Bladder microvascular endothelial cell (primary cell): Measurements from ENCODE around the gene CCPG1. TPM values are rescaled to one million over a fixed set of nuclear protein-coding genes. Genes with fewer than 3 reads are reported as not detected.

Experiments used
- total RNA-seq: library from RNA; depleted of rRNA; stranded (reverse); fragments of >200 nt; gene quantifications from 2 replicates; pipeline ENCODE4 v1.2.3, GENCODE V29; 2014

The CCPG1 gene, protein sequence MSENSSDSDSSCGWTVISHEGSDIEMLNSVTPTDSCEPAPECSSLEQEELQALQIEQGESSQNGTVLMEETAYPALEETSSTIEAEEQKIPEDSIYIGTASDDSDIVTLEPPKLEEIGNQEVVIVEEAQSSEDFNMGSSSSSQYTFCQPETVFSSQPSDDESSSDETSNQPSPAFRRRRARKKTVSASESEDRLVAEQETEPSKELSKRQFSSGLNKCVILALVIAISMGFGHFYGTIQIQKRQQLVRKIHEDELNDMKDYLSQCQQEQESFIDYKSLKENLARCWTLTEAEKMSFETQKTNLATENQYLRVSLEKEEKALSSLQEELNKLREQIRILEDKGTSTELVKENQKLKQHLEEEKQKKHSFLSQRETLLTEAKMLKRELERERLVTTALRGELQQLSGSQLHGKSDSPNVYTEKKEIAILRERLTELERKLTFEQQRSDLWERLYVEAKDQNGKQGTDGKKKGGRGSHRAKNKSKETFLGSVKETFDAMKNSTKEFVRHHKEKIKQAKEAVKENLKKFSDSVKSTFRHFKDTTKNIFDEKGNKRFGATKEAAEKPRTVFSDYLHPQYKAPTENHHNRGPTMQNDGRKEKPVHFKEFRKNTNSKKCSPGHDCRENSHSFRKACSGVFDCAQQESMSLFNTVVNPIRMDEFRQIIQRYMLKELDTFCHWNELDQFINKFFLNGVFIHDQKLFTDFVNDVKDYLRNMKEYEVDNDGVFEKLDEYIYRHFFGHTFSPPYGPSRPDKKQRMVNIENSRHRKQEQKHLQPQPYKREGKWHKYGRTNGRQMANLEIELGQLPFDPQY
- total RNA-seq: 29.6 and 62.9 TPM in 2 replicates

DNA sequence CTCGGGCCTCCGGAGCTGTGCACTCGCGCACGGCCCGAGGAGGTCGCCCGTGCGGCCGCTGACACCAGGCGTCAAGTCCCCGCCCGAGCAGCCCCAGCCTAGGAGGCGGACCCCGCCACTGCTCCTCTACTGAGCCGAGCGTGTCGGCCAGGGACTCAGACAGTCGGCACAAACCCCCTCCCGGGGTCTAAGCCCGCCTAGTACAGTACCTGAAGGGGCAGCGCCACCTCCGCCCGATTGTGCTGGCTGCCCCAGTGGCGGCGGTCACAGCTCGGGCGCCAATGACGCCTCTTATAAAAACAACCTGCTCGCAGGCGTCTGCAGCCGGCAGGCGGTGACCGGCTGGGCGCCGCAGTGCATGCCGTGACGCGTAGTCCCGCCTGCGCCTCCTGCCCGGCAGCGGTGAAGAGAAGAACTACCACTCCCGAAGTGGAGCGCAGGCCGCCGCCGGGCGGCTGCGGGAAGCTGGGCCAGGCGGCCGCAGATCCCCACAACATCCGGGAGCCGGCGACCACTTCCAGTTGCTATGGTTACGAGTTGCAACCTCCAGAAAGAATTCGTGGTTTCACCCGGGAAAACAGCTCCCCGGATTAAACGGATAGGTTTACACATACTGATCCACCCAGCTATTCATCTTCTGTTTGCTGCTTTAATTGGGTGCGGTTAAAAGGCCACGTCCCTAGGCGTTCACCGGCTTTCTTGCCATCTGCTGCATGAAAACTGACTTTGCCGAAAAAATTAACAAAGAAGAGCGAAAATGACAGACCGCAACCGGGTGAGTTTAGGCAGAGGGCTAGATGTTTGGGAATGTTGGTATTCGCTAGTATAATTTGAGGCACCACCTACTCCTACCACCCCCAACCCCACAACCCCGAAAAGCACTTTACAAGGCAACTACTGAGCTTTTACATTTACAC, at the start of gene CCPG1, which contains the start of gene PIERCE2:
CCPG1 (minus strand) TSS at position 348 of the 917 bp plus-strand sequence. CDS start 18,935 bp downstream, outside the sequence.
PIERCE2 (plus strand) TSS at position 484 of the 917 bp plus-strand sequence; CDS start at position 758, 274 bp downstream.

DNA sequence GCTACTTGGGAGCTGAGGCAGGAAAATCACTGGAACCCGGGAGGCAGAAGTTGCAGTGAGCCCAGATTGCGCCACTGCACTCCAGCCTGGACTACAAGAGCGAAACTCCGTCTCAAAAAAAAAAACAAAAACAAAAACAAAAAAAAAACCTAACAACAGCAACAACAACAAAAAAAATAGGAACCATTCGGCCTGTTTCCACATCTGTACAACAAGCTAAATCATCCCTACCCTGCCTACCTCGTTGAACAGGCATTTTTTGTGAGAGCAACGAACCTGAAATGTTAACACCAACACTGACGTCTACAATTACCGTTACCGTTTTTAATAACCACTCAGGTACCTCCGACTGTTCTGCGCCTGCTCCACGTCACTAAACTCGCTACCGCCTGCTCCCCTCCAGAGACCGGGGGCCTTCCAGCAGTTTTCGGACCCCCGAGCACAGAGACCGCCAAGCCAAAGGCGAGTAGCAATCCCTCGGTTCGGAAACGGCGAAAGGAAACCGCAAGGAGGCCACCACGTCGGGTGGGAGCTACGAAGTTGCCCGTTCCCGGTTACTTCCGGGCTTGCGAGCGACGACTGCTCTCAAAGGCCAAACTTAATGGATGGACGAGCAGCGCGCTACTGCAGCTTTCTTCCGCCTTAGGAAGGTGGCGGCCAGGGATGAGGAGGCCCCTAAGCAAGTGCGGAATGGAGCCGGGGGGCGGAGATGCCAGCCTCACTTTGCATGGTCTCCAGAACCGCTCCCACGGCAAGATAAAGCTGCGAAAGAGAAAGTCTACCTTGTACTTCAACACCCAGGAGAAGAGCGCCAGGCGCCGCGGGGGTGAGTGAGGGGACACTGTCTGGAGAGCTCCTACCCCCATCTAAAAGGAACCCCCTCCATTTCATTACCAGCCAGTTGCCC, 89.3 kb downstream of the CCPG1 start, which contains the start of the genes PIGB and PIGBOS1:
PIGB (plus strand) TSS at position 635 of the 907 bp plus-strand sequence; CDS start at position 664, 29 bp downstream.
PIGBOS1 (minus strand) TSS at position 536 of the 907 bp plus-strand sequence. CDS start 1,331 bp downstream, outside the sequence.

Other genes with a start within 250 kb of the CCPG1 start
- 45.0 and 55.3 TPM in 2 replicates for gene RSL24D1, start 211.4 kb downstream of the CCPG1 start, total RNA-seq
- 6.0 and 12.0 TPM in 2 replicates for gene RAB27A, start 118.5 kb downstream of the CCPG1 start, total RNA-seq
- gene PIGBOS1, start 89.2 kb downstream of the CCPG1 start, total RNA-seq: 5.0 and 5.3 TPM in 2 replicates
- gene PIGB, start 89.1 kb downstream of the CCPG1 start, total RNA-seq: 4.4 and 9.9 TPM in 2 replicates
- gene PIERCE2, start 136 bp upstream of the CCPG1 start, total RNA-seq: 0.32 and 1.2 TPM in 2 replicates
- 1.1 and 2.3 TPM in 2 replicates for gene DNAAF4, start 99.9 kb upstream of the CCPG1 start, total RNA-seq
- 0.32 and 0.57 TPM in 2 replicates for gene PYGO1, start 180.0 kb upstream of the CCPG1 start, total RNA-seq